Activated CD4-positive, CD25-positive, alpha-beta regulatory T cell treated with anti-CD3 and anti-CD28 coated beads, Interleukin-2, amount 50 U/mL, for 16 hours (primary cell): ENCODE measurements around the gene HIPK2.

Experiments used
- DNase-seq: peaks from one replicate; pipeline ENCODE4 v3.0.0-alpha.2; 2020; ENCODE audit warnings: low read depth, low spot score

The HIPK2 gene

DNA sequence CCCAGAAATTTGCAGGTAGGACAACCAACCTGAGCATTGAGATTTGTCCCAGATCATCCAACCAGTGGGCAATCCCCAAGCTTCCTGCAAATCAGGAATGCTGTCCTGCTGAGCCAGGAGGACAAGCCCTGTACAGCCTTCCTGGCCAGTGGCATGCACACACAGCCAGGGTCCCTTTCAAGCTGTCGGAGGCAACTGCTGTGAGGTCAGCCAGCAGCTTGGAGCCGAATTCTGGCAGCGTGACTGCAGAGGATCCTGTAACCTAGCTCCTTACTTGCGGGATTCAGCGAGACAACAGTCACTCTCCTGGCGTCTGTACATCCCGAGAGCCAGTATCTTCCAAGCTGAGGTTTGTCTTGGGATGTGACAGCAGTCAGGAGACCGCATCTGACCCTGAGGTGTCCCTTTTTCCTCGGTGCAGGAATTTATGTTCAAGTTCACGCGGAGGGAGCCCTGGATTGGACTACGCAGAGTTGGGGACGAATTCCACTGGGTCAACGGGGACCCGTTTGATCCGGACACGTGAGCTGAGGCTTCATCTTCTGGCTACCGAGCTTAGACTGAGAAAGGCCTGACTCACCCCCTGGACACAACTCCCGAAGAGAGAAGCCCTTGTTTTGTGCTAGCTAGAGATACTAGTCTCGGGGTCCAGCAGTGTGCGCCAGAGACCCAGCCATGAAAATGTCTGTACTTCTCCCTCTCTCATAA, 236.0 kb downstream of the HIPK2 start:
- no peak for DNase-seq

DNA sequence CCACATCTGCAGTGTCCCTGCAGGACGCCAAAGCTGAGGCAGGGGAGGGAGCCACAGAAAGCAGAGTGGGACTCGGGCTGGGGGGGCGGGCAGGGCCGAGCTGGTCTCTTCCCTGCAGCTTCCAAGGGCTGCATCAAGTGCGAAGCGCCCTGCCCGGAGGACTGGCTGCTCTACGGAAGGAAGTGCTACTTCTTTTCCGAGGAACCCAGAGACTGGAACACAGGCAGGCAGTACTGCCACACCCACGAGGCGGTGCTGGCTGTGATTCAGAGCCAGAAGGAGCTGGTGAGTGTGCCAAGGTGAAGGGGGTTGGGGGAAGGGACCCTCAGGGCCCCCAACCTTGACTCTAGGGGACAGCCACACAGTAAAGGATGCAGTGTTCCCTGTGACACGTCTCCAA, 237.6 kb downstream of the HIPK2 start:
- DNase-seq, result no peak

- no peak for DNase-seq
These were observed 238.7 kb downstream of the HIPK2 start for GRCh38 chr7:139538881-139539635.

- DNase-seq, result no peak
These were observed 241.6 kb downstream of the HIPK2 start for GRCh38 chr7:139536152-139536551.

- no peak for DNase-seq
These were observed 242.7 kb downstream of the HIPK2 start for GRCh38 chr7:139534966-139535651.

- DNase-seq, result no peak
These were observed 243.7 kb downstream of the HIPK2 start for GRCh38 chr7:139534096-139534495.

GRCh38 chr7:139532636-139533155, 245.1 kb downstream of the HIPK2 start:
- no peak for DNase-seq

DNA sequence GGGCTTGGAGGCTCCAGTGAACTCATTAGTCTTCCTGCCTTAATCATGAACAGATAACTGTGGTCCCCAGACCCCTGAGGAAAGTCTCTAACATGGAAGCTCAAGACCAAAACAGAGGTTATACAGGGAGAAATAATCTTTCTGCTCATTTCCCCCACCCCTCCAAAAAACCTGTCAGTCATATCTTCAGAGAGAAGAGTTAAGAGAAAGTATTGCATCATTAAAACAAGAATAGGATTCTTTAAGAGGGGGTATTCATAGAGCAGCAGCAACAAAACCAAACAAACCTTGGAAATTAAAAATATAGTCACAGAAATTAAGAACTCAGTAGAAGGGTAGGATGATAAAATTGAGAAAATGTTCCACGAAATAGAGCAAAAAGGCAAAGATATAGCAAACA, 246.7 kb downstream of the HIPK2 start:
- DNase-seq, result no peak

DNA sequence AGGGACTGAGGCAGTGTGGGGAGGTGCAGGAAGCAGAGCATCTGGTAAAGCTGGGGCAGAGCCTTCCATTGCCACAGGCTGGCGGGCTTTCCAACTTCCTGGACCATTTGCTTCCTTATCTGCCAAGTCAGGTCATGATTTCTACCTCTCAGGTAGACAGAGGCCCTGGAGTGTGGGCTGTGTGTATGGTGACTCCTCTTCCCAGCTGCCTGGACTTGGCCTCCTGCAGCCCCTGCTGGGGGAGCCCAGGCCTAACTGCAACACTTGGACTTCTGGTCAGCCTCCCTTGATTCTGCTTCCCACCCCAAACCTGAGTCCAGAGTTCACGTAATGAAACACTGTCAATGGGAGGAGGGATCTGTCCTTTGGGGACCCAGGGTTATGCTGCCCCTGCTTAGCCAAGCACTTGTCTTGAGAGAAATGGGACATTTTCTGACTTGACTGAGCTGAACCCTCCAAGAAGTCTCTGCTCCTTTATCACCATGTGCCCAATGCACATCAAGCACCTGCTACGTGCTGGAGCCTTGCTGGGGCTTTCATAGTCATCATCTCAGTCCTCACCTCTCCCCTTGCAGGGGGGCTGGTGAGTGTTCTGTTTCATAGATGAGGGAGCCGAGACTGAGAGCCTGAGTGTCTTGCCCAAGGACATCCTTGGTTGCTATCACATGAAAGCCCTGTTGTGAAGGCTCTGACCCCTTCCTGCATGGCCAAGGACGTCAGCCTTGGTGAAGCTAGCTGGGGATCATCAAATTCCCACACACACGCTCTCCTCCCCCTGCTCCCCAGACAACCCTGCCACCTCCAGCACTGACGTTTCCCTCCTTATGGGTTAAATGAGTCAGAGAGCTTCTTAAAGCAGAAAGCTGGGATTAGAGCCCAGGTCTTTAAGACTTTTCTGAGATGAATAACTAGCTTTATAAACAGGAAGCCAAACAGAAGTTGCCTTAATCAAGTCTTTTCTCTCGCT, 250.9 kb downstream of the HIPK2 start:
- DNase-seq, result no peak

- DNase-seq, result no peak
These were observed 252.0 kb downstream of the HIPK2 start for GRCh38 chr7:139525750-139526149.

DNA sequence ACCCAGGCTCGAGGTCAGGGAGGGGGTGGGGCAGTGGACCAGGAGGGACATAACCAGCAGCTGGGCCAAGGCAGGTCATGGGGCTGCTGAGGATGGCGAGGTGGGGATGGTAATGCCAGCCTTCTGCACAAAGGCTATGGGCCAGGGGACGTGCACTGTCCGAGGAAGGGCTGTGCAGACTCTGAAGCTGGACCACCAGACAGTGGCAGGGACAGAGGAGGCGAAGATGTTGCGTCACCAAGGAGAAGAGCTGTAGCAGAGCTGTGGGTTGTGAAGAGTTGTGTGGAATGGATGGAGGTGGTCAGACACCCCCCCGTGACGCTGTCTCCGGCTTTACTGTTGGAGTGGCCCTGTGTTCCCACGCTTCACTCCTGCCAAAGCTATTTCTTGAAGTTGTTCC, 252.6 kb downstream of the HIPK2 start:
- no peak for DNase-seq

DNA sequence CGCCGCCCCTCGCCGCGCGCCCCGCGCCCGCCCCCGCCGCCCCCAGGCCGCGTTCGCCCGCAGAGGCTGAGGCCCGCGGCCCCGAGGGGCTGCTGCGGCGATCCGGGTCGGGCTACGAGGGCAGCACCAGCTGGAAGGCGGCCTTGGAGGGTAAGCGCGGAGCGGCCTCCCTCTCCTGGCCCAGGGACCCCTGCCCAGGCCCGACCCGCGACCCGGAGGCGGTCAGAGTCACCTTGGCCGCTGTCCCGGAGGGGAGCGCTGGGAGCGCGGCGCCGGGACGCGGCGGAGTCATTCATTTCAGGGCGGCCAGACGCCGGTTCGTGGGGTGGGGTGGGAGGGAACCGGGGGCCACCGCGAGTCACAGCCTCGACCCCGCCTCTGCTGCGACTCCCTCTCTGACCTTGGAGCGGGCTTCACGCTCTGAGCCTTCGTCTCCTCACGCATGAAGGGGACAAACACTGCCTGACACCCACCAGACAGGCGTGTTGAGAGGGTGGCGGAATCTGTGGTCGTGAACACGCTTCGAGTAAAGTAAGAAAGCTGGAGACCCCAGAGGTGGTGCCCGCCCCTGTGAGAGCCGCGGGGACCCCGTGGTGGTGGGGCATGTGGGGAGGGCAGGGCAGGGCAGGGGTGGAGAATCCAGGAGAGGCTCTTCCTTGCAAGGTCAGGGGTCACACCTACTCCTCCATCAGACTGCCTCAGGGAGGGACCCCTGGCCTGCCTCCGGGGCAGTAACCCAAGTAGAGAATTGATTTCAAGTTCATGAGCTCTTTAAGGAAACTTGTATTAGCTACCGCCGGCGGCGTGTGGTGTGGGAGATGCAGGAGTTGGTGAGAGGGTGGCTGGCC, 253.6 kb downstream of the HIPK2 start:
- no peak for DNase-seq

- no peak for DNase-seq
These were observed 254.4 kb downstream of the HIPK2 start, which contains the start of gene CLEC2L for GRCh38 chr7:139523199-139523941. Gene CLEC2L (plus strand): TSS chr7:139523685. CDS start chr7:139523928, 243 bp downstream.

- DNase-seq, result no peak
These were observed 255.0 kb downstream of the HIPK2 start for GRCh38 chr7:139522830-139523198.

DNA sequence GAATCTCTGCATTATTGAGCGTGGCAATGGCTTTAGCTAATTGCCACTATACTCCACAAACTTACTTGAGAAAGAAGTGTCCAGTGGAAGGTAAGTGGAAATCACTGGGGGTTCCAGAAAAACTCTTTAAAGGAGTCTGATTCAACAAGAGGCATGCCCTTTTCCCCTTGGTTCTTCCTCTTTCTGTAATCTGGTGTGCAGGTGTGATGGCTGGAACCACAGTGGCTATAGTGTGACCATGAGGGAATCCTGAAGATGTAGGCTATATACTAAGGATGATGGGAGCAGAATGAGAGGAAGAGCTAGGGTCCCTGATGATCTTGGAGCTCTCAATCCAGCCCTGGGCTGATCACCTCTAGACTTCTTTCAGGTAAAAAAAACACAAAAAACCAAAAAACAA, 256.4 kb downstream of the HIPK2 start:
- no peak for DNase-seq

DNA sequence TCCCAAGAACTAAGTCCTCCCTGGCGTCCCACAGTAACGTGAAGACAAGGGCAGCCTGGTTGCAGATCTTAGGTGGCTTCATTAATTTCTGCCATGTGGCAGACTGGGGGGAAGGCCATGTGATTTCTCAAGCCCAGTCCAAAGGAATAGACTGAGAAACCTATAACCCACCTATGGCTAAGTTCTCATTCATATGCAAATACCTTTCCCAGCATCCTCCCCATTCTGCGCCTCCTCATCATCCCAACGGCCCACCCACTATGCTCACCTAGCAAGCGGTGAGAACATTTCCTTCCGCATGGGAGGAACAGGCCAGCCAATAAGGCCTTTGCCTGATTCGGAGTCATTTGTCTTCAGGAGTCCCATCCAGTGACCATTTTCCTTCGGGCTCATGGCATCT, 262.5 kb downstream of the HIPK2 start:
- no peak for DNase-seq
